H1 (cell line): Measurements from ENCODE around the gene HOXD12. TPM values are rescaled to one million over a fixed set of nuclear protein-coding genes. Genes with fewer than 3 reads are reported as not detected.

ENCODE experiments used
- CTCF ChIA-PET: fragments of 300-600 bp; sonication (Branson Sonifier 250); formaldehyde crosslinking; loops from one replicate; lab custom pipeline; 2021; ENCODE audit not compliant: partially characterized antibody; lab: Charles Lee
- POLR2A ChIA-PET: fragments of 300-600 bp; sonication (Branson Sonifier 250); formaldehyde crosslinking; loops from one replicate; lab custom pipeline; 2021; ENCODE audit warnings: inconsistent platforms; ENCODE audit not compliant: partially characterized antibody; lab: Charles Lee
- DNase-seq, 2 experiments: peaks; one replicate each; pipeline versions ENCODE4 v3.0.0 to v3.0.0-alpha.2; 2010 to 2022; ENCODE audit warnings: low spot score in 2 of 2, low read depth in 1 of 2, mixed read lengths in 1 of 2
- FAIRE-seq: peaks from 2 replicates; lab custom pipeline; 2011; peaks lifted over from hg19 to GRCh38; lab: Jason Lieb, UNC
- H2AFZ ChIP-seq: 2 replicates; pipeline ENCODE4 v1.8.1; 2012; ENCODE audit warnings: low read length, inconsistent platforms
- H2AK5ac ChIP-seq: 2 replicates; pipeline ENCODE4 v1.6.1; 2013; ENCODE audit warnings: low read depth, low read length
- H2BK120ac ChIP-seq: replicated peaks from 2 replicates; pipeline ENCODE3; 2013; ENCODE audit warnings: low read depth, low read length, inconsistent platforms
- H2BK12ac ChIP-seq: 2 replicates; pipeline ENCODE4 v1.6.1; 2013; ENCODE audit warnings: low read depth, low read length
- H2BK15ac ChIP-seq: 2 replicates; pipeline ENCODE4 v1.6.1; 2013; ENCODE audit warnings: low read length
- H2BK20ac ChIP-seq: 2 replicates; pipeline ENCODE4 v1.6.1; 2013; ENCODE audit warnings: low read length
- H2BK5ac ChIP-seq: 2 replicates; pipeline ENCODE4 v1.6.1; 2013; ENCODE audit warnings: low read depth, low read length
- H3K14ac ChIP-seq: 2 replicates; pipeline ENCODE4 v1.6.1; 2013; ENCODE audit warnings: inconsistent platforms; ENCODE audit not compliant: insufficient read length
- H3K18ac ChIP-seq: 2 replicates; pipeline ENCODE4 v1.6.1; 2013; ENCODE audit warnings: low read length; ENCODE audit errors: extremely low read depth
- H3K23ac ChIP-seq: 2 replicates; pipeline ENCODE4 v1.6.1; 2013; ENCODE audit warnings: inconsistent platforms; ENCODE audit not compliant: insufficient read length
- H3K23me2 ChIP-seq: 2 replicates; pipeline ENCODE4 v1.6.1; 2013; ENCODE audit warnings: low read depth, low read length
- H3K27ac ChIP-seq: 2 replicates; pipeline ENCODE4 v1.6.1; 2011; ENCODE audit warnings: low read depth, low read length, inconsistent platforms
- H3K27me3 ChIP-seq, 4 experiments: replicated peaks in 1 of 4; 1 replicate in 1 of 4; 2 replicates in 3 of 4; pipeline versions ENCODE4 v1.6.1 to v1.8.1; 2011 to 2013; ENCODE audit warnings: low read length in 3 of 4, mild to moderate bottlenecking in 3 of 4, inconsistent platforms in 2 of 4, mixed read lengths in 2 of 4, moderate library complexity in 1 of 4; ENCODE audit not compliant: control insufficient read depth in 3 of 4, insufficient read depth in 3 of 4; ENCODE audit errors: extremely low read depth in 1 of 4
- H3K36me3 ChIP-seq, 4 experiments: 2 replicates each; pipeline versions ENCODE4 v1.6.1 to v1.8.1; 2011 to 2013; ENCODE audit warnings: mild to moderate bottlenecking in 4 of 4, low read length in 3 of 4, moderate library complexity in 2 of 4, control low read depth in 1 of 4, inconsistent platforms in 1 of 4; ENCODE audit not compliant: insufficient read depth in 4 of 4, control insufficient read depth in 2 of 4
- H3K4ac ChIP-seq: replicated peaks from 2 replicates; pipeline ENCODE3; 2013; ENCODE audit warnings: low read length, low read depth, mixed read lengths, inconsistent platforms; ENCODE audit not compliant: insufficient read length
- H3K4me1 ChIP-seq, 4 experiments: replicated peaks in 1 of 4; 1 replicate in 1 of 4; 2 replicates in 3 of 4; pipeline versions ENCODE4 v1.6.1 to v1.8.1; 2011 to 2013; ENCODE audit warnings: low read length in 3 of 4, inconsistent platforms in 2 of 4, mixed read lengths in 1 of 4; ENCODE audit not compliant: insufficient read depth in 4 of 4, control insufficient read depth in 3 of 4
- H3K4me2 ChIP-seq, 2 experiments: 2 replicates each; pipeline versions ENCODE4 v1.6.1 to v1.8.1; 2011 to 2013; ENCODE audit warnings: low read depth in 2 of 2, low read length in 2 of 2, control low read depth in 1 of 2, inconsistent platforms in 1 of 2, mild to moderate bottlenecking in 1 of 2; ENCODE audit not compliant: insufficient read depth in 1 of 2
- H3K4me3 ChIP-seq, 4 experiments: fragments of 200-600, 300-600 bp in 1 of 4; sonication (generic), shearing (Covaris generic), sonication (Bioruptor Twin) in 1 of 4; 2 replicates each; pipeline versions ENCODE4 v1.5.1 to v1.8.1; 2011 to 2016; ENCODE audit warnings: low read length in 4 of 4, low read depth in 3 of 4, control low read depth in 2 of 4, inconsistent platforms in 2 of 4, mild to moderate bottlenecking in 2 of 4, mixed read lengths in 1 of 4, moderate library complexity in 1 of 4; ENCODE audit not compliant: insufficient read depth in 2 of 4; ENCODE audit errors: extremely low read depth in 1 of 4
- H3K56ac ChIP-seq: replicated peaks from 2 replicates; pipeline ENCODE3; 2013; ENCODE audit warnings: low read depth, mild to moderate bottlenecking, mixed read lengths, low read length, inconsistent platforms; ENCODE audit not compliant: insufficient read length
- H3K79me1 ChIP-seq: 2 replicates; pipeline ENCODE4 v1.6.1; 2013; ENCODE audit warnings: low read depth, low read length, control low read depth
- H3K79me2 ChIP-seq, 2 experiments: 2 replicates each; pipeline versions ENCODE4 v1.6.1 to v1.8.1; 2012 to 2013; ENCODE audit warnings: low read length in 2 of 2, mild to moderate bottlenecking in 2 of 2, inconsistent platforms in 1 of 2; ENCODE audit not compliant: insufficient read depth in 2 of 2, control insufficient read depth in 1 of 2
- H3K9ac ChIP-seq, 4 experiments: replicated peaks in 1 of 4; 1 replicate in 1 of 4; 2 replicates in 3 of 4; pipeline versions ENCODE4 v1.6.1 to v1.8.1; 2011 to 2013; ENCODE audit warnings: low read depth in 3 of 4, low read length in 3 of 4, control low read depth in 2 of 4, mild to moderate bottlenecking in 2 of 4, moderate library complexity in 2 of 4, inconsistent platforms in 1 of 4; ENCODE audit errors: extremely low read depth in 1 of 4
- H3K9me3 ChIP-seq, 2 experiments: 2 replicates each; pipeline versions ENCODE4 v1.6.1 to v1.8.1; 2012 to 2013; ENCODE audit warnings: mild to moderate bottlenecking in 2 of 2, moderate library complexity in 2 of 2, control low read depth in 1 of 2, inconsistent platforms in 1 of 2, low read depth in 1 of 2, low read length in 1 of 2, mixed read lengths in 1 of 2; ENCODE audit not compliant: insufficient read depth in 2 of 2
- H4K20me1 ChIP-seq, 2 experiments: replicated peaks in 1 of 2; 2 replicates each; pipeline versions ENCODE3 to v1.8.1; 2011 to 2013; ENCODE audit warnings: inconsistent platforms in 2 of 2, low read length in 2 of 2, mild to moderate bottlenecking in 1 of 2; ENCODE audit not compliant: insufficient read depth in 2 of 2, control insufficient read depth in 1 of 2
- H4K5ac ChIP-seq: 2 replicates; pipeline ENCODE4 v1.6.1; 2013; ENCODE audit warnings: low read length, low read depth, mixed read lengths, inconsistent platforms; ENCODE audit not compliant: insufficient read length
- H4K8ac ChIP-seq: 2 replicates; pipeline ENCODE4 v1.8.0; 2013; ENCODE audit warnings: mild to moderate bottlenecking, moderate library complexity, low read length, inconsistent platforms; ENCODE audit not compliant: insufficient read depth; ENCODE audit errors: extremely low read depth
- H4K91ac ChIP-seq: replicated peaks from 2 replicates; pipeline ENCODE3; 2013; ENCODE audit warnings: low read length, mixed read lengths, inconsistent platforms; ENCODE audit not compliant: insufficient read length
- ASH2L ChIP-seq: fragments of 200-600, 300-600 bp; sonication (generic); IDR thresholded peaks from one replicate; pipeline ENCODE4 v1.7.1; 2017; ENCODE audit warnings: low read length
- CBX8 ChIP-seq: fragments of 300-800, 300-1000 bp; sonication (generic); IDR thresholded peaks from 2 replicates; pipeline ENCODE4 v1.7.1; 2016; ENCODE audit warnings: low read depth, low read length, borderline replicate concordance
- EZH2 ChIP-seq: fragments of 200-600 bp; sonication (generic); IDR thresholded peaks from 2 replicates; pipeline ENCODE4 v1.7.1; 2012; ENCODE audit warnings: low read depth, mild to moderate bottlenecking, moderate library complexity, low read length, inconsistent platforms; ENCODE audit not compliant: severe bottlenecking
- JUN ChIP-seq: IDR thresholded peaks from 2 replicates; pipeline ENCODE4 v1.6.1; 2011; ENCODE audit warnings: low read depth, mild to moderate bottlenecking, improper control_type of control experiment, low read length
- JUND ChIP-seq: IDR thresholded peaks from 2 replicates; pipeline ENCODE4 v1.6.1; 2011; ENCODE audit warnings: mild to moderate bottlenecking, improper control_type of control experiment, low read length
- KDM5A ChIP-seq: fragments of 200-600 bp; IDR thresholded peaks from 2 replicates; pipeline ENCODE4 v1.7.1; 2012; ENCODE audit warnings: mild to moderate bottlenecking, low read length, inconsistent platforms, mixed read lengths
- NANOG ChIP-seq: IDR thresholded peaks from 2 replicates; pipeline ENCODE4 v1.6.1; 2011; ENCODE audit warnings: low read length, low read depth, mild to moderate bottlenecking, inconsistent platforms; ENCODE audit not compliant: insufficient read depth, poor library complexity, severe bottlenecking
- NRF1 ChIP-seq: IDR thresholded peaks from 2 replicates; pipeline ENCODE4 v1.6.1; 2011; ENCODE audit warnings: mild to moderate bottlenecking, low read depth, low read length, improper control_type of control experiment
- RNF2 ChIP-seq: fragments of 200-900, 300-1000 bp; sonication (generic); IDR thresholded peaks from 2 replicates; pipeline ENCODE4 v1.7.1; 2016; ENCODE audit warnings: borderline replicate concordance, low read depth, mild to moderate bottlenecking, antibody characterized with exemption, low read length; ENCODE audit not compliant: poor library complexity, severe bottlenecking; ENCODE audit errors: missing control alignments
- SIRT6 ChIP-seq: IDR thresholded peaks from one replicate; pipeline ENCODE4 v1.7.1; 2012; ENCODE audit warnings: low read length, inconsistent platforms
- SUZ12 ChIP-seq: fragments of 200-600 bp; sonication (generic); IDR thresholded peaks from 2 replicates; pipeline ENCODE4 v1.6.1; 2012; ENCODE audit warnings: mild to moderate bottlenecking, inconsistent platforms, low read length, moderate library complexity, mixed read lengths
- YY1 ChIP-seq: IDR thresholded peaks from 2 replicates; pipeline ENCODE4 v1.6.1; 2011; ENCODE audit warnings: low read depth, mild to moderate bottlenecking, low read length
- WGBS, 2 experiments: shearing (Covaris generic) in 1 of 2; methylation state at CpG; one replicate each; pipeline versions ENCODE4 v1.1.6 to v1.1.7; 2013 to 2015; ENCODE audit warnings: low lambda C conversion rate in 2 of 2, mixed read lengths in 2 of 2, inconsistent platforms in 1 of 2, low coverage in 1 of 2, missing lambda C conversion rate in 1 of 2; ENCODE audit not compliant: insufficient replicate concordance in 2 of 2, insufficient coverage in 1 of 2, insufficient read length in 1 of 2; ENCODE audit errors: extremely low coverage in 1 of 2, missing lambda C conversion rate in 1 of 2; 5-methylcytosine and 5-hydroxymethylcytosine counted together
- polyA plus RNA-seq, 7 experiments: library from polyadenylated mRNA; depleted of rRNA in 3 of 7; stranded (reverse) in 5 of 7; unstranded in 2 of 7; fragments of >200 nt in 5 of 7; fragments of 200-250 nt in 2 of 7; gene quantifications; 1 replicate in 5 of 7; 2 replicates in 1 of 7; 4 replicates in 1 of 7; pipeline versions ENCODE4 v1.2.1 to v1.2.3, GENCODE V29; 2011 to 2013; ENCODE audit warnings: missing spikeins in 2 of 7, mixed read lengths in 2 of 7
- total RNA-seq: library from RNA; stranded (reverse); fragmentation: NEBNext Ultra II Directional; extraction: Animal tissue kit (Norgen Biotek cat#: 25700); gene quantifications from 2 replicates; pipeline ENCODE4 v1.2.1, GENCODE V29; 2021

Gene HOXD12
- total and polyA plus RNA-seq, 2 of the 8 experiments (the other 6 are each of a cell fraction or from before 2014, with no cell fraction given) = not detected

DNA sequence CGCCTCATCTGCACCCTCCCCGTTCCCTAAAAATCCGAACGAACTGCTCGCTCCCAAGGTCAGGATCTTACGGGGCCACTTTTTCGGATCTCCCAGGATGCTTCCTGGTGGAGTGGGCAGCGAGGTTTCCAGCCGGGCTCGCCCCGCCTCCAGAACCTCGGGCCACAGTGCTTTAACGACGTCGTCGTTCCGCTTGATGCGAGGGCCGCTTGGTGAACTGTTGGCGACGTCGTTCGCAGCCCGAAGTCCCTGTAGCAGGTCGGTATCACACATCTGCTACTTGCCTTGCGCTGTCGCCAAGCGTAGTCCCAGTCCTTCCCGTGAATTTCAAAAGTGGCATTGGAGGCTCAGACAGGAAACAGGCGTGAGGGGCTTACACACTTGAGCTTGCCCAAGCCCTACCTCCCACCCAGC lies 31.2 kb upstream of the HOXD12 start:
- H2AFZ ChIP-seq = no peak overlapping the region
- H3K36me3 ChIP-seq = peaks cover 0 to 4% (median 0%) of the 10 kb centered on the region in 4 experiments; a peak in 1 of 8 replicates
- no peak overlapping the region for H3K56ac ChIP-seq
- FAIRE-seq = no peak
- H2BK120ac ChIP-seq = no peak overlapping the region
- no peak overlapping the region for H2BK20ac ChIP-seq
- no peaks in the 10 kb centered on the region; the same call in 1 of the 2 replicates for H3K23me2 ChIP-seq
- H3K9ac ChIP-seq = no peak overlapping the region
- H3K4me1 ChIP-seq = peaks cover 3 to 20% (median 11%) of the 10 kb centered on the region in 4 experiments; a peak in 5 of 7 replicates
- H2BK15ac ChIP-seq = peak overlapping the region; percentile 8; the same call in 1 of the 2 replicates
- H3K4me2 ChIP-seq = peak overlapping the region; percentile 53 to 57
- WGBS, 2 experiments = 9% methylated on average over 30 of the region's 30 CpGs; no CpG with 5 or more reads in 1 of the 2 experiments
- H3K79me2 ChIP-seq = no peaks in the 10 kb centered on the region
- H2AK5ac ChIP-seq = no peak overlapping the region
- no peak overlapping the region for H3K14ac ChIP-seq
- no peak overlapping the region for H3K23ac ChIP-seq
- peaks cover 10 to 16% of the 10 kb centered on the region in 2 experiments for H4K20me1 ChIP-seq
- H3K9me3 ChIP-seq = no peaks in the 10 kb centered on the region
- peak in 1 of 2 experiments; percentile 55 for DNase-seq
- H3K27me3 ChIP-seq = peaks cover 83 to 94% (median 87%) of the 10 kb centered on the region in 4 experiments
- 0 out of 2 replicates have a peak overlapping the region, but pooled peaks have one; percentile 19 for H2BK12ac ChIP-seq
- TF ChIP-seq SIRT6 (no peak), EZH2 (peak; percentile 94), CBX8 (peak; percentile 10; the same call in 1 of the 2 replicates), JUND (no peak), YY1 (no peak), KDM5A (no peak), ASH2L (peak; percentile 48), NANOG (no peak), JUN (no peak), RNF2 (peak; percentile 88), NRF1 (no peak), SUZ12 (peak; percentile 94)
- H4K91ac ChIP-seq = no peak overlapping the region
- no peak overlapping the region for H3K27ac ChIP-seq
- H4K5ac ChIP-seq = no peak overlapping the region
- peak overlapping the region in 2 of 4 experiments; percentile 14 to 54; a peak in 3 of 8 replicates for H3K4me3 ChIP-seq
- POLR2A ChIA-PET = no interaction called here
- peak overlapping the region; percentile 9; the same call in 1 of the 2 replicates for H4K8ac ChIP-seq
- H2BK5ac ChIP-seq = no peak overlapping the region
- no peak overlapping the region for H3K4ac ChIP-seq
- no peak overlapping the region for H3K18ac ChIP-seq
- no peaks in the 10 kb centered on the region for H3K79me1 ChIP-seq
- CTCF ChIA-PET = interaction anchor here (1.4 to 2.2 kb wide), 2 partner anchors 11 to 378 kb away, joined by 9 to 10 read pairs; no protein-coding TSS in a partner anchor
